Astrocyte (in vitro differentiated cells and primary cell): ENCODE results near the gene ANKRD42. TPM values are rescaled to one million over a fixed set of nuclear protein-coding genes. Genes with fewer than 3 reads are reported as not detected.

Source experiments
- DNase-seq: peaks from one replicate; pipeline ENCODE4 v3.0.0-alpha.2; 2010; ENCODE audit warnings: low read depth
- FAIRE-seq: peaks from 2 replicates; lab custom pipeline; 2011; peaks lifted over from hg19 to GRCh38; lab: Jason Lieb, UNC
- H2AFZ ChIP-seq: 2 replicates; pipeline ENCODE4 v1.6.0; 2012; ENCODE audit warnings: low read depth, low read length, inconsistent platforms
- H3K27ac ChIP-seq: 2 replicates; pipeline ENCODE4 v1.5.1; 2011; ENCODE audit warnings: low read depth, low read length, inconsistent platforms
- H3K27me3 ChIP-seq: 2 replicates; pipeline ENCODE4 v1.6.0; 2011; ENCODE audit warnings: low read length, inconsistent platforms; ENCODE audit not compliant: insufficient read depth
- H3K36me3 ChIP-seq: 2 replicates; pipeline ENCODE4 v1.5.1; 2011; ENCODE audit warnings: low read length, inconsistent platforms; ENCODE audit not compliant: insufficient read depth
- H3K4me1 ChIP-seq: 2 replicates; pipeline ENCODE4 v1.5.1; 2011; ENCODE audit warnings: low read length, inconsistent platforms; ENCODE audit not compliant: insufficient read depth
- H3K4me2 ChIP-seq: 2 replicates; pipeline ENCODE4 v1.6.0; 2012; ENCODE audit warnings: low read length, inconsistent platforms
- H3K4me3 ChIP-seq: 2 replicates; pipeline ENCODE4 v1.5.1; 2011; ENCODE audit warnings: low read depth, mild to moderate bottlenecking, low read length, inconsistent platforms; ENCODE audit not compliant: insufficient read depth
- H3K79me2 ChIP-seq: 2 replicates; pipeline ENCODE4 v1.6.0; 2012; ENCODE audit warnings: mild to moderate bottlenecking, low read length, inconsistent platforms; ENCODE audit not compliant: insufficient read depth
- H3K9ac ChIP-seq: 2 replicates; pipeline ENCODE4 v1.6.0; 2012; ENCODE audit warnings: mild to moderate bottlenecking, low read length, inconsistent platforms
- H3K9me3 ChIP-seq: 2 replicates; pipeline ENCODE4 v1.5.1; 2012; ENCODE audit warnings: low read depth, mild to moderate bottlenecking, low read length, inconsistent platforms; ENCODE audit not compliant: insufficient read depth
- H4K20me1 ChIP-seq: 2 replicates; pipeline ENCODE4 v1.6.0; 2012; ENCODE audit warnings: low read length, inconsistent platforms; ENCODE audit not compliant: insufficient read depth
- H3K27ac Mint-ChIP-seq: one replicate; pipeline ENCODE4 v1.8.0; 2021; ENCODE audit warnings: mild to moderate bottlenecking, mixed read lengths; ENCODE audit not compliant: unreplicated experiment
- H3K27me3 Mint-ChIP-seq: one replicate; pipeline ENCODE4 v1.8.0; 2021; ENCODE audit warnings: low read depth, mixed read lengths; ENCODE audit not compliant: unreplicated experiment
- H3K36me3 Mint-ChIP-seq: one replicate; pipeline ENCODE4 v1.8.0; 2021; ENCODE audit warnings: low read depth, mixed read lengths; ENCODE audit not compliant: unreplicated experiment
- H3K4me1 Mint-ChIP-seq: one replicate; pipeline ENCODE4 v1.8.0; 2021; ENCODE audit warnings: low read depth, mixed read lengths; ENCODE audit not compliant: unreplicated experiment
- H3K4me3 Mint-ChIP-seq: one replicate; pipeline ENCODE4 v1.8.0; 2021; ENCODE audit warnings: mild to moderate bottlenecking, moderate library complexity, mixed read lengths; ENCODE audit not compliant: unreplicated experiment
- H3K9me3 Mint-ChIP-seq: one replicate; pipeline ENCODE4 v1.8.0; 2021; ENCODE audit warnings: mild to moderate bottlenecking, mixed read lengths; ENCODE audit not compliant: unreplicated experiment
- EZH2 ChIP-seq: IDR thresholded peaks from 2 replicates; pipeline ENCODE4 v1.6.1; 2012; ENCODE audit warnings: mild to moderate bottlenecking, low read length, inconsistent platforms; ENCODE audit not compliant: insufficient read depth
- total RNA-seq: library from RNA; stranded (reverse); gene quantifications from 2 replicates; pipeline ENCODE4 v1.2.1, GENCODE V29; 2021
- TF ChIP-seq, protein P1 (sequence below): IDR thresholded peaks from 2 replicates; pipeline ENCODE4 v1.5.1; 2011; ENCODE audit warnings: low read depth, mild to moderate bottlenecking, inconsistent platforms, low read length, moderate library complexity; ENCODE audit not compliant: insufficient read depth

ANKRD42 gene
- total RNA-seq, 1 donor from 2014 or later: 15.0 TPM

DNA sequence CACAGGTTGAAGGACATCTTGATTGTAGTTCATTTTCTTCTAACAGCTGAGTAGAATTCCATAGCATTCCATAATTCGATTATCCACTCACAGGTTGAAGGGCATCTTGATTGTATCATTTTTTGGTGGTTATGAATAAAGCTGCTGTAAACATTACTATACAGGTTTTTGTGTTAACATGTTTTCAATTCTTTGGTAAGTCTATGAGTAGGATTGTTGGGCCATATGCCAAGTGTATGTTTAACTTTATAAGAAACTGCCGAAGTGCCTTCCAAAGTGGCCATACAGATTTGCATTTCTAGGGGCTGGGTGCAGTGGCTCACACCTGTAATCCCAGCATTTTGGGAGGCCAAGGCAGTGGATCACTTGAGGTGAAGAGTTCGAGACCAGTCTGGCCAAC, 44.6 kb downstream of the ANKRD42 start:
- no peaks in the 10 kb centered on the region for H3K4me1 Mint-ChIP-seq
- Histone ChIP-seq H3K36me3 (no peaks in the 10 kb centered on the region), H3K27me3 (no peaks in the 10 kb centered on the region), H3K9ac (no peak overlapping the region), H3K9me3 (no peaks in the 10 kb centered on the region), H4K20me1 (no peaks in the 10 kb centered on the region), H3K4me1 (no peaks in the 10 kb centered on the region), H3K27ac (no peak overlapping the region), H2AFZ (no peak overlapping the region), H3K4me2 (no peak overlapping the region), H3K4me3 (no peak overlapping the region), H3K79me2 (no peaks in the 10 kb centered on the region)
- no peaks in the 10 kb centered on the region for H3K9me3 Mint-ChIP-seq
- peaks cover 2% of the 10 kb centered on the region for H3K36me3 Mint-ChIP-seq
- DNase-seq (no peak), FAIRE-seq (no peak)
- H3K27ac Mint-ChIP-seq: no peak overlapping the region
- no peaks in the 10 kb centered on the region for H3K27me3 Mint-ChIP-seq
- H3K4me3 Mint-ChIP-seq: no peak overlapping the region
- TF ChIP-seq, protein P1, sequence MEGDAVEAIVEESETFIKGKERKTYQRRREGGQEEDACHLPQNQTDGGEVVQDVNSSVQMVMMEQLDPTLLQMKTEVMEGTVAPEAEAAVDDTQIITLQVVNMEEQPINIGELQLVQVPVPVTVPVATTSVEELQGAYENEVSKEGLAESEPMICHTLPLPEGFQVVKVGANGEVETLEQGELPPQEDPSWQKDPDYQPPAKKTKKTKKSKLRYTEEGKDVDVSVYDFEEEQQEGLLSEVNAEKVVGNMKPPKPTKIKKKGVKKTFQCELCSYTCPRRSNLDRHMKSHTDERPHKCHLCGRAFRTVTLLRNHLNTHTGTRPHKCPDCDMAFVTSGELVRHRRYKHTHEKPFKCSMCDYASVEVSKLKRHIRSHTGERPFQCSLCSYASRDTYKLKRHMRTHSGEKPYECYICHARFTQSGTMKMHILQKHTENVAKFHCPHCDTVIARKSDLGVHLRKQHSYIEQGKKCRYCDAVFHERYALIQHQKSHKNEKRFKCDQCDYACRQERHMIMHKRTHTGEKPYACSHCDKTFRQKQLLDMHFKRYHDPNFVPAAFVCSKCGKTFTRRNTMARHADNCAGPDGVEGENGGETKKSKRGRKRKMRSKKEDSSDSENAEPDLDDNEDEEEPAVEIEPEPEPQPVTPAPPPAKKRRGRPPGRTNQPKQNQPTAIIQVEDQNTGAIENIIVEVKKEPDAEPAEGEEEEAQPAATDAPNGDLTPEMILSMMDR: no peak
- no peak for TF ChIP-seq EZH2

GRCh38 chr11:83241291-83241946, 47.9 kb downstream of the ANKRD42 start:
- no peak overlapping the region for H3K27ac Mint-ChIP-seq
- no peak overlapping the region for H3K4me3 ChIP-seq
- no peak overlapping the region for H3K27ac ChIP-seq
- H3K4me1 ChIP-seq: no peaks in the 10 kb centered on the region
- H2AFZ ChIP-seq: no peak overlapping the region
- H3K4me2 ChIP-seq: no peak overlapping the region
- no peaks in the 10 kb centered on the region for H3K9me3 Mint-ChIP-seq
- TF ChIP-seq, protein P1: peak; percentile 73
- no peak for TF ChIP-seq EZH2
- H3K9me3 ChIP-seq: no peaks in the 10 kb centered on the region
- H3K4me3 Mint-ChIP-seq: no peak overlapping the region
- H3K9ac ChIP-seq: no peak overlapping the region
- DNase-seq (peak; percentile 64), FAIRE-seq (peak; percentile 90)
- H3K36me3 Mint-ChIP-seq: no peaks in the 10 kb centered on the region
- no peaks in the 10 kb centered on the region for H3K4me1 Mint-ChIP-seq
- H3K27me3 Mint-ChIP-seq: no peaks in the 10 kb centered on the region
- no peaks in the 10 kb centered on the region for H3K27me3 ChIP-seq
- no peaks in the 10 kb centered on the region for H4K20me1 ChIP-seq
- no peaks in the 10 kb centered on the region for H3K36me3 ChIP-seq
- no peaks in the 10 kb centered on the region for H3K79me2 ChIP-seq

- Histone ChIP-seq H3K4me2 (no peak overlapping the region), H4K20me1 (no peaks in the 10 kb centered on the region), H3K36me3 (no peaks in the 10 kb centered on the region), H3K4me1 (no peaks in the 10 kb centered on the region), H3K27me3 (no peaks in the 10 kb centered on the region), H3K79me2 (no peaks in the 10 kb centered on the region), H3K4me3 (no peak overlapping the region), H2AFZ (no peak overlapping the region), H3K9ac (no peak overlapping the region), H3K9me3 (no peaks in the 10 kb centered on the region), H3K27ac (no peak overlapping the region)
- TF ChIP-seq, protein P1: no peak
- TF ChIP-seq EZH2: no peak
- H3K9me3 Mint-ChIP-seq: no peaks in the 10 kb centered on the region
- H3K27me3 Mint-ChIP-seq: no peaks in the 10 kb centered on the region
- FAIRE-seq: no peak
- H3K36me3 Mint-ChIP-seq: peaks cover 5% of the 10 kb centered on the region
- H3K4me3 Mint-ChIP-seq: no peak overlapping the region
- no peaks in the 10 kb centered on the region for H3K4me1 Mint-ChIP-seq
- H3K27ac Mint-ChIP-seq: no peak overlapping the region
- DNase-seq: no peak
Observed at GRCh38 chr11:83249445-83249844, 55.9 kb downstream of the ANKRD42 start.
